D721Med (cell line): ENCODE data around the gene SLC6A19.

Experiments used
- DNase-seq: peaks from one replicate; pipeline ENCODE4 v3.0.0; 2011; ENCODE audit warnings: low spot score; ENCODE audit not compliant: insufficient read length
- FAIRE-seq: peaks from 2 replicates; lab custom pipeline; 2011; peaks lifted over from hg19 to GRCh38; lab: Jason Lieb, UNC
- CTCF ChIP-seq: IDR thresholded peaks from 2 replicates; pipeline ENCODE4 v1.5.1; 2012; ENCODE audit warnings: mild to moderate bottlenecking, control low read depth; ENCODE audit not compliant: insufficient read depth; ENCODE audit errors: missing control alignments

The SLC6A19 gene

GRCh38 chr5:1212271-1212670, 10.9 kb downstream of the SLC6A19 start:
- FAIRE-seq (no peak), DNase-seq (no peak)
- TF ChIP-seq CTCF = no peak

GRCh38 chr5:1212881-1213280, 11.5 kb downstream of the SLC6A19 start:
- TF ChIP-seq CTCF = no peak
- FAIRE-seq (no peak), DNase-seq (no peak)

- TF ChIP-seq CTCF = no peak
- no peak for DNase-seq
- FAIRE-seq = no peak
These were observed 12.2 kb downstream of the SLC6A19 start for GRCh38 chr5:1213508-1214162.

GRCh38 chr5:1214163-1214935, 13.0 kb downstream of the SLC6A19 start:
- TF ChIP-seq CTCF = no peak
- DNase-seq = no peak
- FAIRE-seq = no peak

DNA sequence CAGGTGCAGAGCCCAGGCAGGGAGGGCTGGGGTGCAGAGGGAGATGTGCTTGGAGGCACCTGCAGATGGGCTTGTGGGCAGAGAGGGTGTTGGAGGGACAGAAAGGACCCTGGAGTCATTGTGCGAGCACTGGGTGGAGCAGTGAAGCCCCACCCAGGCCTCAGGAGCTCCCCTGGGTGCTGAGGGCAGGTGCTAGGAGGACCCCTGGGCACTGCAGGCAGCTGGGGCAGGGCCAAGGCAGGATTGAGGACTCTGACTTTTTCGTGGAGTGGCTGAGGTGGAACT, 13.5 kb downstream of the SLC6A19 start:
- FAIRE-seq (no peak), DNase-seq (no peak)

DNA sequence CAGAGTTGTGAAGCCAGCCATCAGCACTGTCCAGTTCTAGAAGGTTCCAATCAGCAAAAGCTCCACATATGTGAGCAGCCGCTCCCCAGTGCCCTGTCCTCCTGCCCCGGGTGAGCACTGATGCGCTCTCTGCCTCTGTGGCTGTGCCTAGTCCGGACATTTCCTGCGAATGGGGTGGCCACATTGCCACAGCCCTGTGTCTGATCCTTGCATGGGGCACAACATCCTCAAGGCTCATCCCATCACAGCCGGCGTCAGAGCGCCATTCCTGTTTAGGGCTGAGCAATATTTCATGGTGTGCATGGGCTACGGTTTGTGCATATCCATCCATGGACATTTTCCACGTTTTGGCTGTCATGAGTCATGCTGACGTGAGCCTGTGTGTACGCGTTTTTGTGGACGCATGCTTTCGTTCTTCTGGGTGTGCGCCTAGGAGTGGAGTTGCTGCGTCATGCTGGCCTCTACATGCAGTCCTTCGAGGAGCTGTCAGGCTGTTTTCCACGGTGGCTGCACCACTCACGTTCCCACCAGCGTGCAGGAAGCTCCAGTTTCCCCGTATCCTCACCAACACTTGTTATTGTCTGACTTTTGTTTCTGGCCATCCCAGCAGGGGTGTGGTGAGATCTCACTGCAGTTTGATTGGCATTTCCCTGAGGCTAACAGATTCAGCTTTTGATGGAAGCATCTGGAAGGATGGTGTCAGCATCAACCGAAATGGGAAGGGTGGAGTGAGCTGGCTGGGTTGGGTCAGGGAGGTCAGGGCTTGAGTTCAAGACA, 14.1 kb downstream of the SLC6A19 start:
- TF ChIP-seq CTCF = no peak
- FAIRE-seq = no peak
- no peak for DNase-seq

More for the DNA sequence above, 13.5 kb downstream of the SLC6A19 start:
- no peak for TF ChIP-seq CTCF
